Activated CD4-positive, alpha-beta T cell treated with anti-CD3 and anti-CD28 coated beads, Interleukin-2, amount 50 U/mL, for 4 hours (primary cell): ENCODE results near the gene MAT2A.

Experiments
- DNase-seq, 2 experiments: peaks; one replicate each; pipeline ENCODE4 v3.0.0-alpha.2; 2020

The MAT2A gene

DNA sequence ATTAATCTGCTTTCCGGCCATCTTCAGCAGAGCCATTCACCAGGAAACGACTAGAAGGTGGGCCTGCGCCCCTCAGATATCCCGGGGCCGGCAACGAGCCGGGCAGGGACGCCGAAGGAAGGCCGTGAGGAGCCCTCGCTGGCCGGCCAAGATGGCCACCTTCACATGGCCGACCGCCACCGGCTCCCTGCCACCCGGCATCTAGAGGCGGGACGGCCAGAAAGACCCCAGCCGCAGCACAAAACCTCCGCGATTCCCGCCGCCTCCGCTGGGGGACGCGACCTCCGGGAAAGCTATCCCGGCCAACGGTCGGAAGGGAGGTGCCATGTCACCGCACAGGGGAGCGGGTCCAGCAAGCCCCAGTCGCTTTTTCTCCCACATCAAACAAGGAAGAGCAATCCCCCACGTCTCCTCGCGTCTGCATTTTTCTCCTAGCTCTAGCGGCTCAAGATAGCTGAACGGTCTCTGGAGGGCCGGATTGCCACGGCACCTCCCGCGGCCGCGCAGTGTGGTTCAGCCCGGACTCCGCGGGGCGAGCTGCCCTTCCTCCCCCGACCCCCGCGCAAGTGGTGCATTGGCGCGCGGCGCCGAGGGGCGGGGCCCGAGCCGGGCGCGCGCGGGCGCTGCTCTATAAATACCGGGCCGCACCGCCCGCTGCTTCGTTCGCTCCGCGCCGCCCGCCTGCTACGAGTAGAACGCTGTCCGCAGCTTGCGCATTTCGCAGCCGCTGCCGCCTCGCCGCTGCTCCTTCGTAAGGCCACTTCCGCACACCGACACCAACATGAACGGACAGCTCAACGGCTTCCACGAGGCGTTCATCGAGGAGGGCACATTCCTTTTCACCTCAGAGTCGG lies at the start of gene MAT2A:
MAT2A (plus strand) TSS at position 662 of the 854 bp plus-strand sequence; CDS start at position 782, 120 bp downstream.
- DNase-seq = peak; percentile 79 to 84

DNA sequence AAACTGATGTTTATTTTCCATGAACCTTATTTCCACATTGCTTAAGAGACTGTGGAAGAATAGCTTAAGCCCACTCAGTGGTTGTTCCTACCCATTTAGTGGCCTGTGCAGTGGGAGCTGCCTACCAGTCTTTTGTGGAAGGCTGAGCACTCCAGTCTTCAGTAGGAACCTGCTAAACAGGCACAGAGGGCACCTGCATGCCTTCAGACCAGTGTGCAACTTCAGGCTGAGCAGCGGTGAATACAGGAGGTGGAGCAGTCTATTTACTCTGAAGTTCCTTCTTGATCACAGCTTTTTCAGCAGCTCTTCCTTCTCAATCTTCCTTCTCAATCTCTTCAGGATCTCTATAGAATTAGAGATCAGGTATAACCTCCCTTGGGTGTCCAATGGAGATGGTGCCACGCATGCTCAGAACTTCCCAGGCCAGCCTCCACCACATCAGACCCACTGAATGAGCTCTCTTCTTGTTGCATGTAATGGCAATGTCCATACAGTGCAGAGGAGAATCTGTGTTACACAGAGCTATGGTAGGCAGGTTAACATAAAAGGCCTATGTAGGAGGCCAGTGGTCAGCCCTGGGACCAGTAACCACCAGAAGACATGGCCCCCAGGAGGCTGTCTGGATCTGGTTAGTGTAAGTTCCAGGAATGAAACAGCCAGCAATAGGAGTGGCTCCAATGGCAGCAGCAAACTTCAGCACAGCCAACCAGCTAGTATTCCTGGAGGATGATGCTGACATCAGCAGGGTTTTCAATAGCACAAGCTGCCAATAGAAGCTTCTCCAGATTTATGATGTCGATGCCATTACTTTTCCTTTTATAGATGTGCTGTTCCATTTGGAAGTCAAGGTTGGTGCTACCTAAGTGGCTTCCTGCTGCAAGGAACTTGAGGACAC lies 47.9 kb upstream of the MAT2A start:
- no peak for DNase-seq

DNA sequence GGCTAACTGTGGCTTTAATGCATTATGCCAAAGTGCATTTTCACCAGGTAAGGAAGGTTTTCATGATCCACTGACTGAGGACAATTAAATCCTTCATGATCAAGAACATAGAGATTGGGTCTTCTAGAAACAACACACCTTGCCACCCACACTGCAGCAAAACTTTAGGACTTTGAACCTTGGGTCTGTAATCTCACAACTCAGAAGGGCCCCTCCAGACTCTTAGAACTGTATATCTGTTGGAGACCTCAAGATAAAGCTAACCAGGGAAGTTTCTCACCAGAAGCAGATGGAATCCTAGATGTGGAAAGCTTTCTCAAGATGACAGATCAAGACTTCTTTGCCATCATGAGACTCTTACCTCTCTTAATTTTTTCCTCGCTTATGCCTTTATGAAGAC lies 42.5 kb upstream of the MAT2A start:
- no peak for DNase-seq

DNA sequence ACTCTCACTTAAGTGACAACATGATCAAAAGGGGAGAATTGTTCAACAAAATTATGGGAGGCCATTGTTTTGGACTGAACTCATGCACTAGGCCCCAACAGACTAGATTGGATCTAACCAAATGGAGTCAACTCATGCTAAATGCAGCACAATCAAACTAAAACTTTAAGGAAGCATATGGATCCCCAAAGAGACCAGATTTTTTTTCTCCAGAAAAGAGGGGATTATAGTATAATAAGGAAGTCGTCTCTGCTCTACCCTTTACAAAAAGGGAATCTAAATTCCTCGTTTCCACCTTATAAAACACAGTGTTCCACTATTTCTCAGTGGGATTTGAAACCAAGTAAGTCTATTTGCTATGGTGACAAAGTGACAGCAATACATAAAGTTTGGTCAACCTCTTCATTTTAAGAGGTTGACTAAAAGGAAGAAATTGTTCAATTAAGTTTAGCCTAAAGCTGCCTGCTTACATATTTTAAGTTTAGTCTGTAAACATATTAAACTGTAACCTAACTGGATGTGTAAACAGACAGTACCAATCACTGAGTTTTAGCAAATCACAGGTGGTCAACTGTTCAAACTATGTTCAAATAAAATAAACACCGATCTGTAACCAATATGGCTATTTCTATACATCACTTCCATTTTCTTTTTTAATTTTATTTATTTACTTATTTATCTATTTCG lies 40.9 kb upstream of the MAT2A start:
- no peak for DNase-seq

DNA sequence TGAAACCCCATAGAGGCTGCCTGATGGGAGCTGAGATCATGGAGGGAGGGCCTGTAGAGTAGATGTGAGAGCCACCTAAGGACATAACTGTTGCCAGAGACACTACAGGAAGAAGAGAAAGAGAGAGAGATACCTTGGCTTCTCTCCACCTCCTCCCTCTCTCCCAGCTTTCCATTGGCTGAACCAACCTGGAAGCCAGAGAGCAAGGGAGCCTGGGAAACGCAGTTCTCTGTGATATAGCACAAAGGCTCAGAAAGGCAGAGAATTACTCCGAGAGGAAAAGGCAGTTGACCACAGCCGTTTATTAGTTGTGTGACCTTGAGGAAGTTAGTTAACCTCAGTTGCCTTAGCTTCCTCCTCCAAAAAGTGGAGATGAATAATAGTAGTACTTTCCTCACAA lies 37.7 kb upstream of the MAT2A start:
- DNase-seq = no peak

DNA sequence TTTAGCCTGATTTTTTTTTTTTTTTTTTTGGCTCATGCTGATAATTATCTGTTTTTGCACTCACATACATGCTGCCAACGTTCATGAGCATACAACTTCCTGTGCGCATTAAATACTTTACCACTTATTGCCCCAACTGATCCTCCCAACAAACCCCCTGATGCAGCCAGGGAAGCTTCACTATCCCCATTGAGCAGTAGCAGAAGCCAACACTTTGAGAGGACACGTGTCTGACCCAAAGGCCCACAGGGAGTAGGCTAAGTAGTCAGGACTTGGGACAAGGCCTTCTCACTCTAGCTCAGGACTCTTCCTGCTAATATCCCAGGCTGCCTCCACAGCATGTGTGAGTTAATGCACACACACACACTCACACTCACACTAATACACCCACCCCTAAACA lies 36.2 kb upstream of the MAT2A start:
- no peak for DNase-seq

DNA sequence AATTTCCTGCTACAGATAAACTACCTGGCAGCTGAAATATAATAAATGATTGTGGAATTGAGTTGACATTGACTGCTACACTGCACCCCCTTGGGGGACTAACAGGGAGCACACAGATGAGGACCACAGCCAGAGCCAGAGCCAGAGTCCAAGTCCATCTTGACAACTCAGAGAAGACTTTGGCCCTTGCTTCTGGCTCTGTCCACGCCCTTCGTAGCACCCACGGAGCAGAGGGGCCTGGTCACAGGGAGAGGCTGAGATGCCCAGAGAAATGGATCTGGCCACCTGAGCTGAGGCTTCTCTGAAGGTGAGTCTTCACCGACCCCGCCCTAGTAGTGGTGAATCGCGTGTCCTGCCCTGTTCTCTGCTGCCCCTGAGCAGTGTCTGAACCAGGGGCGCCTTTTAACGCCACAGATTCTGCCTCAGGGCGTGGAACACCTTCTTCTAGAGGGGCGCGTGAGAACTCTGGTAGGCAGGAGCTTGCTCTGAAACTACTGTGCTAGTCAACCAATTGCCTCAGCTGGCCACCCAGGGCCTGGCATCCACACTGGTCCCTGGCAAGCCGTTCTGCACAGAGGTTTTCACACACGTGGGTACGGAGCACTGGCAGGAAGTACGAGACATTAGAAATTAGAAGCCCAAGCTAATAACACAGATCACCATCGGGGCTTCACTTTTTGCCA lies 35.7 kb upstream of the MAT2A start:
- DNase-seq = no peak

DNA sequence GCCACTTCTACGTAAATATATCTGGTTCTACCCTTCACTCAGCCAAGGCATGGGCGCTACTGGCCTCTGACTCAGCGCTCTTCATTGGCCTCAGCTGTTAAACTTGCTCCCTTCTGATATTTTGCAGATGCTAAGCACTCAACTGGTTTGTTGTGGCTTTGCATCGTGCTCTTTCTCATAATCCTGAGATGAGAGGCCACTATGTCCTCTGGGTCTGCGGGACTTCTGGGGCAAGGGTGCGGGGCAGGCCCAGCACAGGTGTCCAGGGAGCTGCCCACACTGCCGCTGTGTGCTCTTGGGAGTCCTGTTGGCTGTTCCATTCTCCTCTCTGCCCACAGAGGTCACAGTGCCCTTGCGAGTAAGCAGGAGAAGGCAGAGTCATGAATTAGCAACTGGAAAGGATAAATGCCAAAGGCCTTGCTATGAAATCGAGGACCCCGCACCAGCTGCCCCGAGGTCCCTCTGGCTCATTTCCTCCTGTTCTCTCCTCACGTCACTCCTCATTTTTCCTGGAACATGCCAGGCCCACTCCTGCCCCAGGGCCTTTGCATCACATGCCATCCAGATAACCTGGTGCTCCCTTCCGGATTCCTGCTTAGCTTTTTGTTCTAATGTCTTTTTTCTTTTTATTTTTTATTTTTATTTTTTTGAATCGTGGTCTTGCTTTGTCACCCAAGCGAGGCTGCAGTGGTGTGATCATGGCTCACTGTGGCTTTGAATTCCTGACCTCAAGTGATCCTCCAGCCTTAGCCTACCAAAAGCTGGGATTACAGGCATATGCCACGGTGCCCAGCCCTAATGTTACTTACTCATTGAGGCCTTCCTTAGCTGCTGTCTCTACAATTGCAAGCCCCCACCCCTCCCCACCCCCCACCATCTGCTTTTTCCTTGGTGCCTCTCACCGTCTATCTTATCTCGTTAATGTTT lies 34.9 kb upstream of the MAT2A start:
- no peak for DNase-seq

DNA sequence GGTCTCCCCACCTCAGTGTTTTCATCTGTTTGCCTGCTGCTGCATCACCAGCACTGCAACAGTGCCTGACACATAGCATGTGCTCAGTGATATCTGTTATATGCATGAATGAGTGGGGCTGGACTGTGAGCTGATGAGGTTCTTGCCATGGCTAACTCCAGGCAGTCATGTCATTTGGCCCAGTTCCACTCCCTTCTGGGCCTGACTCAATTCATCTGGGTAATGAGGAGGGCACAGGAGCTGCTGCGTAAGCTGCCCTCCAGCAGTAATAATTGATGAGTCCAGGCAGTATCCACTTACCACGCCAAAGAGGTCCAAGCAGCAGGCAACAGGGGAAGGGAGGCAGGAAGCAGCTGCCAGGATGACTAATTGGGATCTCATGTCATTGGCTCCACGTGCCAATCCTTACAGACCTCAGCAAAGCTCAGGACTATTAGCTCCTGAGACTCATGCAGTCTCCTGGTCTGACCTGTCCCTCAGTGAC lies 34.1 kb upstream of the MAT2A start:
- DNase-seq = no peak

DNA sequence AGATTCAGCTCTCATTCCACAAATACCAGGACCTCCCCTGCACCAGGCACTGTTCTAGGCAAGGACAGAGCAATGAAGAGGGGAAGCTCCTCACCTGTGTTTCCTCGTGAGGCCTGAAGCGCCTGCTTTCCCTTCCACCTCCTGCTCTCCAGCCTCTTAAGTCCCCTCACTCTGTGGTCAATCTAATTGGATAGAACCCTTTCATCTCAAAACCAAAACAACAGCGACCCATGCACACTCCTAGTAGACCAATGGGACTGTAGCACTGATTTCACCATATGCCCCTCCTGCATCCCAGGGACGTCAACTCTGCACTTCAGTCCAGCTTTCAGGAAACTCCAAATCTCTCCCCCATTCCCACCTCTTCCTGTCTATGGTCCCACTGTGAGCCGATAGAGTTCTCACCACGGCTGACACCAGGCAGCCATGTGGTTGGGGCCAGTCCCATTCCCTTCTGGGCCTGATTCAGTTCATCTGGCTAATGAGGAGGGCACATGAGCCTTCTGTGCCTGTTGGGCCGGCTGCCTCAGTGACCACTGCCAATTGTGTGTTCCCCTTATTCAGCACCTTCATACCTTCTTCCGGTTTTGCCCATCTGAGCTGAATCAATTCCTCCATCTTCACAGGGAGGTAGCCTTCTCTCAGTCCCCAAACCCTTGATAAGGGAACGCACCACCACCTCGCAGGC lies 33.3 kb upstream of the MAT2A start:
- no peak for DNase-seq

DNA sequence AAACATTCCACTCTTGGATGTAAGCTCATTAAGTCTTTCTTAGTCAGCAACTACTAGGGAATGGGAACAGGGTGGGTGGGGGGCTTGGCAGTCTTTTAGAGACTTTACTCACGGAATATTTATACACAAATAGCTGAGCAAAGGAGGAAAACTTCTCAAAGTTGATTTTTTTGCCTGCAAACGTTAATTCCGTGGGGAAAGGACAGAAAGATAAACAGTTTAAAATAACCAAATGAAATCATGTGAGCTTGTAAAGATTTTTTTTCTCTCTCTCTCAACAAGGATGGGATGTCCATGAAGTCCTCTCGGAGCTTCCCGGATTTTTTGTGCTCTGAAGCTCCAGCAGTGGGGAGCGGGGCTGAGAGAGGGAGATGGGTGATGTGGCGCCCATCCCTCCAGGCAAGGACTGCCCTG lies 32.2 kb upstream of the MAT2A start:
- no peak for DNase-seq

DNA sequence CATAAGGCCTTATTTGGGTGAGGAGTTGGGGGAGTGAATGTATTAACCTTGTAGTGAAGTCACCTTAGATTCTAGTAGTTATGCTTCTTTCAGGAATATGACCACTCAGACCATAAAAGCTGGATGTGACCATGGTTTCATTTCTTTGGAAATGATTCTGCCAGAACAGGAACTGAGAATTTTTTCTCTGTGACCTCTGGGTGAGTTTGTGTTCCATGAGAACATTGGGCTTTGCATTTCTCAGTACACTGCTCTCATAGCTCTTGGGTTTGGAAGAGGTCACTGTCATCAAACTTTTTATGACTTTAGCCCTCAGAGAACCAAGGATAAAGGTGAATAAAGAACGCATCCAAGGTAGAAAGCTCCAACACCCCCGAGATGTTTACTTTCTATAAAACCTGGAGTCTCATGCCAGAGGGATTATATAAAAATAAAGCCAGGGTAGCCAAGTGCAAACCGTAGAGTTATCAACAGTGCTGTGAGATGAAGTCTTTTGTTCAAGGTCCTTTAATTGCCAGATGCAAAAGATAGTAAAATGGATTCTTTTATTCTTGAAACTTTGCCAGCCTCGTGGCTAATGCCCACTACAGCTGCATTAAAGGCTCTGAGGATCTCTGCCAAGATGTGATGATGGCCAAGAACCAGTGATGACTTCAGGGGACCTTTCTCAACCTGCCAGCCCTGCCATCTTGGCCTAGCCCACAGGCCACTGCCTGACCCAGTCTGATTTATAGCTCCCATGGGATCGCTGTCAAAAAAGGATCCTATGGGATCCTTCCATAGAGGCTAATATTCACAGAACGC lies 27.8 kb upstream of the MAT2A start:
- no peak for DNase-seq

DNA sequence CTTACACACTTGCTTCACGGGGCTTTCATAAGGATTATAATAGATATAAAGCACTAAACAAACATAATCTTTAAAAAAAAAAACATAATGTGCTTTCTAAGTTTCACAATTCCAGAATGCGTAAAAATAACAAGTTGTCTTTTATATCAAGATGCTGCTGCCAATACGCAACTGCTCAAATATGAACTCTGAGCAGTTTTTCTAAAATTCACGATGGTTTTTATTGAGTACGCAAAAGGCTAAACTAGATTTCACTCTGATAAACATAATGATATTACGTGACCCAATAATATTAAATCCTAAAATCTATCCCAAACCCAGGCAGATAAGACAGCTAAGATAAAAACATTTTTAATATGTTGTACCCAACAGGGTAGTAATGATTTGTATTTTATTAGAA lies 24.6 kb upstream of the MAT2A start:
- DNase-seq = no peak

DNA sequence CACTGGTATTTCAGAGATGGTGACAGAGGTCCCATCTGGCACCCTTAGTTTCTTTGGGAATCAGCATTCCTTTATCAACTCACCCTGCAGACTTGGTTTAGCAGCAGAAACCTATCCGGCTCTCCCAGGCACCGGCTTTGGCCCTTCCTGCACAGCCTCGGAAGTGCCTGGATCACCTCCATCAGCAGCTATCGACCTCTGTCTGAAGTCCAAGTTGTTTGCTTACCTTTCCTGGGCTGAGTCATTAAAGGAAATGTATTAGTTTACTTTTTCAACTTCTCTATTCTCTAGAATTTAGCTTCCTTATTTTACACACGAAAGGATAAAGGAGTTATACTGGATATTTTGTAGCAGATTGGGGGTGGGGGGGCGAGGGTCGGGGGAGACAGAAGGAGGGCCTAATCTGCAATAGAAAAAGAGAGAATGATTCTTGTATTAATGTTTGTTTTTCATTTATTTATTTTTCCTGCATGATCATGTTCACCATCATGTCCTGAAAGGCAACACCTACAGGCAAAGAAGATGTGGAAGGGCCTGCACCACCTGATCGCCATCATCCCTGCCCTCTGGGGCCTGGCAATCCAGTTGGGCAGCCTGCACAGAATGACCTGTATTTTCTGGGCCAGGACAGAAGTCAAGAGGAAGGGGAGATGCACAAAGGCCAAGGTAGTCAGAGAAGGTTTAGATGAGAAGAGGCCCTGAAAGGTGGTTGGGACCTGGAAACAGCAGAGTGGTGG lies 22.1 kb upstream of the MAT2A start:
- DNase-seq = no peak

DNA sequence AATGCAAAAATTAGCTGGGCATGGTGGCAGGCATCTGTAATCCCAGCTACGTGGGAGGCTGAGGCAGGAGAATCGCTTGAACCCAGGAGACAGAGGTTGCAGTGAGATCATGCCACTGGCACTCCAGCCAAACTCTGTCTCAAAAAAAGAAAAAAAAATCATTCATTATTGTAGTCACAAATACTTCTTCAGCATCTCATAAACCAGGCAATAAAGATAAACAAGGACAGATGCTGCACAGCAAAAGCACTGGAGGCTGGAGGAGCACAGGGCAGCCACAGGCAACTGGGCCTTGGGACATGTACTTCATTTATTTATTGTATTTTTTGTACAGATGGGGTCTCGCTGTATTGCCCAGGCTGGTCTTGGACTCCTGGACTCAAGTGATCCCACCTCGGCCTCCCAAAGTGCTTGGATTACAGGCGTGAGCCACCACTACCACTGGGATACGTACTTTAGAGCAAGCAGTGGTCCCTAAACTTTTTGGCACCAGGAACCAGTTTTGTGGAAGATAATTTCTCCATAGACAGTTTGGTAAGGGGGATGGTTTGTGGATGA lies 16.8 kb upstream of the MAT2A start:
- DNase-seq = no peak

DNA sequence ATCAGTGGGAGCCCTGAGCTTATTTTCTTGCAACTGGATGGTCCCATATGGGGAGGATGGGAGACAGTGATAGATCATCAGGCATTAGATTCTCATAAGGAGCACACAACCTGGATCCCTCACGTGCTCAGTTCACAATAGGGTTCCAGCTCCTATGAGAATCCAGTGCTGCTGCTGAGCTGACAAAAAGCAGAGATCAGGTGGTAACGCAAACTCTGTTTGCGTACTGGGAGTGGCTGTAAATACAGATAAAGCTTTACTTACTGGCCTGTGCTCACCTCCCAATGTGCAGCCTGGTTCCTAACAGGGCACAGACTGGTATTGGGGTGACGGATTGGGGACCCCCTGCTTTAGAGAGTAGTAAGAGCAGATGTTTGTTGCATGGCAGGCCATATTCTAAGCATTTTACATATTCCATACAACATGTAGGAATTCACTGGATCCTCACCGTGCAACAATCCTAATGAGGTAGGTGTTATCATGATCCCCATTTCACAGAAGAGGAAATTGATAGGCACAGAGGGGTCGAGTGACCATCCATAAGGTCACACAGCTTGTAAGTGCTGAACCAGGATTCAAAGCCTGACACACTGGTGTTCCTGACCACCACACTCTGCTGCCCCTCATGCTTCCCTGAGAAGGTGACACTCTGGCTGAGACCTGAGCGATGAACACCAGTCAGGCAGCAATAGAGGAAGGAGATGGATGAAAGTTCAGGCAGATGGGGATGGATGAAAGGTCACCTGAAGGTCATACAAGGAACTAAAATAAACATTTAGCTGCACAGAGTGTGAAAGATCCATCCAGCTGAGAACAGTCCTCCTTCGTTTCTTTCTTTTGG lies 15.7 kb upstream of the MAT2A start:
- DNase-seq = no peak

DNA sequence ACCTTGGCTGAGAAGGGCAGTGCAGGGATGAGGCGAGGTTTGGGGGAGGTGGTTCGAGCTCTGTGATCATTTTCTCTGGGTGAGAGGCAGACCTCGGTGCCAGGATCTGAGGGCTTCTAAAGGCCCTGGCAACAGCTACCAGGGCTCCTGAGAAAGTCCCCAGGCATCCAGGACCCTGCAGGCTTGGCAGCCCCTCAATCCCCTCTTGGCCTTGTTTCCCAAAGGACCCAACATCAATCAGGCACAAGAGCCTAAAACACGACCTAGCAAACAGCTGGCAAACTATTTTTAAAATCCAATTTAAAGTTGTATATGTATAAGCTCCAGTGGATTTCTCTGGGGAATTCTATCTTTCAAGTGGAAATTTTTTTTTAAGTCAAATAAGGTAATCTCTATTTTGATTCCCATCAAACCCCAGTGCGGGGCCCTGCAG lies 15.0 kb upstream of the MAT2A start:
- DNase-seq = no peak
